T-helper 1 cell (primary cell): ENCODE measurements around the gene GAGE1.
"Not testable (repeated sequence)": the region's sequence is repeated elsewhere in the genome, so short reads cannot be mapped to it uniquely, and the experiment has no call there.

Experiments used
- DNase-seq, 5 donors: peaks; one replicate each; pipeline ENCODE4 v3.0.0-alpha.2; 2012 to 2020
- total RNA-seq, 4 donors: gene quantifications; one replicate each; lab custom pipeline; 2026; lab: John Stamatoyannopoulos, UW

The GAGE1 gene, protein sequence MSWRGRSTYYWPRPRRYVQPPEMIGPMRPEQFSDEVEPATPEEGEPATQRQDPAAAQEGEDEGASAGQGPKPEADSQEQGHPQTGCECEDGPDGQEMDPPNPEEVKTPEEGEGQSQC
- 0 reads per million in 4 donors for total RNA-seq

DNA sequence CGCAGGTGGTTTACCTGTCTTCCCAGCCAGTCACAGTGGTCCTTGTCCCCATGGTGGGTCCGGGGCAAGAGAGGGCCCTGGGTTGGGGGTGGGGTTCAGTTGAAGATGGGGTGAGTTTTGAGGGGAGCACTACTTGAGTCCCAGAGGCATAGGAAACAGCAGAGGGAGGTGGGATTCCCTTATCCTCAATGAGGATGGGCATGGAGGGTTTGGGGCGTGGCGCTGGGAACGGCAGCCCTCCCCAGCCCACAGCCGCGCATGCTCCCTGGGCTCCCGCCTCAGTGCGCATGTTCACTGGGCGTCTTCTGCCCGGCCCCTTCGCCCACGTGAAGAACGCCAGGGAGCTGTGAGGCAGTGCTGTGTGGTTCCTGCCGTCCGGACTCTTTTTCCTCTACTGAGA, at the start of gene GAGE1:
GAGE1 (plus strand) TSS at position 301 of the 400 bp plus-strand sequence. CDS start 1,155 bp downstream, outside the sequence.
- DNase-seq: not testable (repeated sequence)

DNA sequence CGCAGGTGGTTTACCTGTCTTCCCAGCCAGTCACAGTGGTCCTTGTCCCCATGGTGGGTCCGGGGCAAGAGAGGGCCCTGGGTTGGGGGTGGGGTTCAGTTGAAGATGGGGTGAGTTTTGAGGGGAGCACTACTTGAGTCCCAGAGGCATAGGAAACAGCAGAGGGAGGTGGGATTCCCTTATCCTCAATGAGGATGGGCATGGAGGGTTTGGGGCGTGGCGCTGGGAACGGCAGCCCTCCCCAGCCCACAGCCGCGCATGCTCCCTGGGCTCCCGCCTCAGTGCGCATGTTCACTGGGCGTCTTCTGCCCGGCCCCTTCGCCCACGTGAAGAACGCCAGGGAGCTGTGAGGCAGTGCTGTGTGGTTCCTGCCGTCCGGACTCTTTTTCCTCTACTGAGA, 47.8 kb upstream of the GAGE1 start, which contains the start of gene GAGE12E:
GAGE12E (plus strand) TSS at position 301 of the 400 bp plus-strand sequence. CDS start 1,155 bp downstream, outside the sequence.
- not testable (repeated sequence) for DNase-seq

DNA sequence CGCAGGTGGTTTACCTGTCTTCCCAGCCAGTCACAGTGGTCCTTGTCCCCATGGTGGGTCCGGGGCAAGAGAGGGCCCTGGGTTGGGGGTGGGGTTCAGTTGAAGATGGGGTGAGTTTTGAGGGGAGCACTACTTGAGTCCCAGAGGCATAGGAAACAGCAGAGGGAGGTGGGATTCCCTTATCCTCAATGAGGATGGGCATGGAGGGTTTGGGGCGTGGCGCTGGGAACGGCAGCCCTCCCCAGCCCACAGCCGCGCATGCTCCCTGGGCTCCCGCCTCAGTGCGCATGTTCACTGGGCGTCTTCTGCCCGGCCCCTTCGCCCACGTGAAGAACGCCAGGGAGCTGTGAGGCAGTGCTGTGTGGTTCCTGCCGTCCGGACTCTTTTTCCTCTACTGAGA, 38.3 kb upstream of the GAGE1 start, which contains the start of gene GAGE12F:
GAGE12F (plus strand) TSS at position 301 of the 400 bp plus-strand sequence. CDS start 1,155 bp downstream, outside the sequence.
- DNase-seq: not testable (repeated sequence)

DNA sequence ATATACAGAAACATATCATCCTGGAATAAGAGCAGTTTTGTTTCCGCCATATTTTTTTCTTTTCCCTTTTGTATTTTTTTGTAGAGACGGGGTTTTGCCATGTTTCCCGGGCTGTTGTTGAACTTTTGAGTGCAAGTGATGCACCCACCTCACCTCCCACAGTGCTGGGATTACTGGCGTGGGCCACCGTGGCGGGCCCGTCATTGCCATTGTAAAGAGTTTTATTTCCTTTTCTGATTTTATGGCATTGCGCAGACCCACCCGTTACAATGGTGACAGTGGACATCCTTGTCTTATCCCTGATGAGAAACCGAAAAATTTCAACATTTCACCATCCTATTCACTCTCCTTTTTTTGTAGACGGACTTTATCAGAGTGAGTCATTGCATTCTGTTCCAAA, 30.1 kb upstream of the GAGE1 start:
- not testable (repeated sequence) for DNase-seq

DNA sequence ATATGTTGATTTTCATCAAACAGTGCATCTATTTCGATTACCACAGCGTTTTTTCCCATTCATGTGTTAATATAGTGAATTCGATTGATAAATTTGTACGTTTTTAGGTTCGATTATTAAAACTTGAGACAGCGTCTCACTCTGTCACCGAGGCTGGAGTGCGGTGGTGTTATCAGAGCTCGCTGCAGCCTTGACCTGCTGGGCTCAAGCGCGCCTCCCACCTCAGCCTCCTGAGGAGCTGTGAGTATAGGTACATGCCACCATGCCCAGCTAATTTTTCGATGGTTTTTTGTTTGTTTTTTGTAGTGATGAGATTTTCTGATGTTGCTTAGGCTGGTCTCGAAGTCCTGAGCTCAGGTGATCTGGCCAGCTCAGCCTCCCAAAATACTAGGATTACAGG, 29.7 kb upstream of the GAGE1 start:
- not testable (repeated sequence) for DNase-seq

DNA sequence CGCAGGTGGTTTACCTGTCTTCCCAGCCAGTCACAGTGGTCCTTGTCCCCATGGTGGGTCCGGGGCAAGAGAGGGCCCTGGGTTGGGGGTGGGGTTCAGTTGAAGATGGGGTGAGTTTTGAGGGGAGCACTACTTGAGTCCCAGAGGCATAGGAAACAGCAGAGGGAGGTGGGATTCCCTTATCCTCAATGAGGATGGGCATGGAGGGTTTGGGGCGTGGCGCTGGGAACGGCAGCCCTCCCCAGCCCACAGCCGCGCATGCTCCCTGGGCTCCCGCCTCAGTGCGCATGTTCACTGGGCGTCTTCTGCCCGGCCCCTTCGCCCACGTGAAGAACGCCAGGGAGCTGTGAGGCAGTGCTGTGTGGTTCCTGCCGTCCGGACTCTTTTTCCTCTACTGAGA, 28.7 kb upstream of the GAGE1 start, which contains the start of gene GAGE12G:
GAGE12G (plus strand) TSS at position 301 of the 400 bp plus-strand sequence. CDS start 1,155 bp downstream, outside the sequence.
- not testable (repeated sequence) for DNase-seq

DNA sequence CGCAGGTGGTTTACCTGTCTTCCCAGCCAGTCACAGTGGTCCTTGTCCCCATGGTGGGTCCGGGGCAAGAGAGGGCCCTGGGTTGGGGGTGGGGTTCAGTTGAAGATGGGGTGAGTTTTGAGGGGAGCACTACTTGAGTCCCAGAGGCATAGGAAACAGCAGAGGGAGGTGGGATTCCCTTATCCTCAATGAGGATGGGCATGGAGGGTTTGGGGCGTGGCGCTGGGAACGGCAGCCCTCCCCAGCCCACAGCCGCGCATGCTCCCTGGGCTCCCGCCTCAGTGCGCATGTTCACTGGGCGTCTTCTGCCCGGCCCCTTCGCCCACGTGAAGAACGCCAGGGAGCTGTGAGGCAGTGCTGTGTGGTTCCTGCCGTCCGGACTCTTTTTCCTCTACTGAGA, 19.2 kb upstream of the GAGE1 start, which contains the start of gene GAGE12H:
GAGE12H (plus strand) TSS at position 301 of the 400 bp plus-strand sequence. CDS start 1,155 bp downstream, outside the sequence.
- not testable (repeated sequence) for DNase-seq

DNA sequence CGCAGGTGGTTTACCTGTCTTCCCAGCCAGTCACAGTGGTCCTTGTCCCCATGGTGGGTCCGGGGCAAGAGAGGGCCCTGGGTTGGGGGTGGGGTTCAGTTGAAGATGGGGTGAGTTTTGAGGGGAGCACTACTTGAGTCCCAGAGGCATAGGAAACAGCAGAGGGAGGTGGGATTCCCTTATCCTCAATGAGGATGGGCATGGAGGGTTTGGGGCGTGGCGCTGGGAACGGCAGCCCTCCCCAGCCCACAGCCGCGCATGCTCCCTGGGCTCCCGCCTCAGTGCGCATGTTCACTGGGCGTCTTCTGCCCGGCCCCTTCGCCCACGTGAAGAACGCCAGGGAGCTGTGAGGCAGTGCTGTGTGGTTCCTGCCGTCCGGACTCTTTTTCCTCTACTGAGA, 9.6 kb upstream of the GAGE1 start, which contains the start of gene GAGE2A:
GAGE2A (plus strand) TSS at position 301 of the 400 bp plus-strand sequence. CDS start 1,155 bp downstream, outside the sequence.
- not testable (repeated sequence) for DNase-seq

DNA sequence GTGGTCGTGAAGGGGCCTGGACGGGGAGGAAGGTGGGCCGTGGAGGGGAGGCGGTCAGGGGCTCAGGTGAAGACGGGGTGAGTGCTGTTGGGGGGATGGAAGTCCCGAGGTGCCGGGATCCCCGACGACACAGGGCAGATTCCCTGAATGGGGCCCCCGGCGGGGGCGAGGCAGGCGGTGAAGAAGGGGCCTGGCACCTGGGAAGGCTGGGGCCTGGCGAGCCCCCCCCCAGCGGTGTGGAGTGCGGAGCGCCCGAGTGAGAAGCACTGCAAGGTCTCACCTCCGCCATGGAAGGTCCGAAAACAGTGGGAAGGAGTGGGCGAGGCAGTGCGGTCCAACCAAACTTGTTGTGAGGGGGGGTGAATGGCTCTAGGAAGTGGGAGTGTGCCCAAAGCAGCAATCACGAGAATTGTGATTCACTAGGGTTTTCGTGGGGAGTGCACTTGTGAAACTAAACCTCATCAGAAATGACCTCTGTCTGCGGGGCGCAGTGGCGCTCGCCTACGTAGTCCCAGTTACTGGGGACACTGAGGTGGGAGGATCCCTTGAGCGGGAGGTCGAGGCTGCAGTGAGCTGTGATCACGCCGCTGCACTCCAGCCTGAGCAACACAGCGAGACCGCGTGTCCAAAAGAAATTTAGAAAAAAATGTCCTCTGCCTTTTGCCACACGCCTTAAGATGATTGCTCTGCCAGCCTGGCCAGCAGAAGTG, 8.9 kb upstream of the GAGE1 start:
- DNase-seq: peak in 3 of 5 donors; percentile 1 to 12 (median 3)

DNA sequence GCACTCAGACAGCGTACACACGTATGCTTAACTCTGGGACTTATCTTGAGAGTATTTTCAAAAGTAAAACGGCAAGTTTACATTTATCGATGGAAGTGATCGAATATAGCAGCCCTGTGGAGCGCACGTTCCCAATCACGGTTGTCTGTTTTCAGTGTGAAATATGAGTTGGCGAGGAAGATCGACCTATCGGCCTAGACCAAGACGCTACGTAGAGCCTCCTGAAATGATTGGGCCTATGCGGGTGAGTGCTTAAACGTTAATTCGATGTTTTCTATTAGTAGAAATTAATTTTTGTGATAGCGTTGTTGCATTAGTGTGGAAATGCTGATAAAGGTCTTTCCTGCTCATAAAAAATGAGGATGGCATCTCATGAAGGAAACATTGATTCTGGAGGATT, 8.3 kb upstream of the GAGE1 start:
- DNase-seq: not testable (repeated sequence)

DNA sequence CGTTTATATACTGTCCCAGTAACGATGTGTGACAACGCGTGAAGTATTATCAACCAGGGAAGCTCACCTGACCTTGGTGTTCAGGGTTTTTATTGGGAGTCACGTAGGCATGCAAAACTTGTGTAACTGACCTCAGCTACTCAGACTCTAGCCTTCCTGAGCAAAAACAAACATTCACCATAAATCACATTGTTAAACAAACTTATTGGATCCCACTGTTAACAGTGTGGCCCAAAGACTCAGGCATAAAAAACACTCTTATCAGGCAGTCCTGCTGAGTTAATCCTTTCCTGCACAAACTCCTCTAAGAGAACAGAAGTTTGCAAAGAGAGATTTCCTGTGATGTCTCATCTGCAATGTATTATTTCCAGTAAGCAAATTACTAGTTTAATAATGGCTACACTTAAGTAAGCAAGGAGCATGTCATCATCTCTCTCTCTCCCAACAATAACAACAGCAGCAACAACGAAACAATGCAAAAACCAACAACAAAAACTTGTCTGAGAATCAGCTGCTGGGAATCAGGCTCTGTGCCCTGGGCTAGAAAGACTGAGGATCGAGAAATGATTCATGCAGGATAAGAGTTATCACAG, 12.0 kb downstream of the GAGE1 start:
- DNase-seq: no peak

DNA sequence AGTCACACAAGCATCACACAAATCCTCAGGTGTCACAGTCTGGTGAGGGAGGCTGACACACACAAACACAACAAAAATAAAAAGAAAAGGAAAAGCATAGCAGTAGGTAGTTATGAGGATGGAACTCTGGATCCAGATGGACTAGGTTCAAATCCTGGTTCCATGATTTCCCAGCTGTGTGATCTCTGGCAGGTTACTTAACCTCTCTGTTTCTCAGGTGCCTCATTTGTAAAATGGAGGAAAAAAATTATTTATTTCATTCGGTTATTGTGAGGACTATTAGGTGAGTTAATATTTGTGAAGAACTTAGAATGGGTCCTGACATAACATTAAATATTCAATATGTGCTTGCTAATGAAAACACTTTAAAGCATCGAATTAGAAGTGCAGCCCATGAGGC, 19.8 kb downstream of the GAGE1 start:
- no peak for DNase-seq

DNA sequence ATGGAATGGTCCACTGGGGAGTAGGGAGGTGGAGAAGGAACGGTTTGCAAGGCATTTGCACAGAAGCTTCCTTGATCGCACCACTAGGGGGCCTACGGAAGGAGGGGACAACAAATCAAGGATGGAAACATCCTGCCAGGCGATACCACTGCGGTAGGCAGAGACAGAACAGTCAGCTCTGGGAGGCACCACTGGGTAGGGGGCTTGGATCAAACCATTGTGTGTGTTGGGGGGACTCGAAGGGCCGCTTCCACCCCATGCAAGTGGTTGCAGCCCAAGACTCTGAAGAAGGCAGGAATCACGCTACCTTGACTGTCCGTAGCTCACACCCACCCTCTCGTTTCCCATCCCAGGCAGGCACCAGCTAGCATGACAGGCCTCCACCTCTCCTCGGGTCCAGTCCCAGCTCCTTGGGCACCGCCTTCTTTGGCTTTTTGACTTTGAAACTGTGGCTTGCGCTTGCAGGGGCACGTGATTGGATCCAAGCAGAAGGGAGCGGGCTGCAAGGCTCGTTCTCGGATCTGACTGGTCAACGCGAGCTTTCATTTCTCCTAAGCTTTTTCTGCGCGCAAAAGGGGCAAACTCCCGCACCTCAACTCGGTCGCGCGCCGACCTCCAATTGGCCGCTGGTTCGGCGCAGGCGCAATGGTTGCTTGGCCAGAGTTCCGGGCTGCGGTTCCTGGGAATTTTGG, 28.4 kb downstream of the GAGE1 start:
- peak in 2 of 5 donors; percentile 7 to 33 for DNase-seq

DNA sequence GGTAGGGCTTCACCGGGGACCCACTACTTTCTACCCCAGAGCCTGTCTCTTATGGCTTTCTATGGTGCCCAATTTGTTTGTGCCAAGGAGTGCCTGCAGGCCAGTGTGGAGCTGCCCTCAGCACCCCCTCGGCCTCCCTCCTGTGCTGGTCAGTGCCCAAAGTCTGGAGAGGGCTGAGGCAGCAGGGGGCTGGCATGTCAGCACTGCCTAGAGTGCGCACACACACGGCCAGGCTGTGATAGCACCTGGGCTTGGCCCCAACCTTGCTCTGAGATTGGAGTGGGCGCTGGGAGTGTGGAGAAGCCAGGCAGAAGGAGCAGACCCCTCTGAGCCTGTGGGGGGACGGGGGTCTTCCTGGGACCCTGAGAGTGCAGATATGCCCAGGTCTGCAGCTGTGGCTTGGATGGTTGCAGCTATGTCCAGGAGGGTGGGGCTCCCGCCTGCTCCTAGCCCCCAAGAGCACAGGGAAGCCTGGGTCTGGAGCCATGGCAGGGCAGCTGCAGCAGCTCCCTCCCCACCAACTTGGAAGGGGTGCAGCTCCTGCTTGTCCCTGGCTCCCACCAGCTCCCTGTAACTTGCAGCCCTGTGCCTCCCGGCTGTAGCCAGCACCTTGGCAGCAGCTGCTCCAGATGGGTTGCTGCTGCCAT, 46.3 kb downstream of the GAGE1 start:
- DNase-seq: no peak

DNA sequence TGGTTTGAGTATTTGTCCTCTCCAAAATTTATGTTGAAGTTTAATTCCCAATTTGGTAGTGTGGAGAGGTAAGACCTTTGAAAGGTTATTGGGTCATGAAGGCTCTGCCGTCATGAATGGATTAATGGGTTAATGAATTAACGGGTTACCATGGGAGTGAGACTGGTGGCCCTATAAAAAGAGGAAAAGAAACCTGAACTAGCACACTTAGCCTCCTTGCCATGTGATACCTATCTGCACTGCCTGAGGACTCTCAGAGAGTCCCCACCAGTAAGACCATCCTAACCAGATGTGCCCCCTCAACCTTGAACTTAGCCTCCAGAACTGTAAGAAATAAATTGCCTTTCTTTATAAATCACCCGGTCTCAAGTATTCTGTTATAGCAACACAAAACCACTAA, 57.7 kb downstream of the GAGE1 start:
- DNase-seq: no peak
